ENCODE data around the gene ZNF724.

DNA sequence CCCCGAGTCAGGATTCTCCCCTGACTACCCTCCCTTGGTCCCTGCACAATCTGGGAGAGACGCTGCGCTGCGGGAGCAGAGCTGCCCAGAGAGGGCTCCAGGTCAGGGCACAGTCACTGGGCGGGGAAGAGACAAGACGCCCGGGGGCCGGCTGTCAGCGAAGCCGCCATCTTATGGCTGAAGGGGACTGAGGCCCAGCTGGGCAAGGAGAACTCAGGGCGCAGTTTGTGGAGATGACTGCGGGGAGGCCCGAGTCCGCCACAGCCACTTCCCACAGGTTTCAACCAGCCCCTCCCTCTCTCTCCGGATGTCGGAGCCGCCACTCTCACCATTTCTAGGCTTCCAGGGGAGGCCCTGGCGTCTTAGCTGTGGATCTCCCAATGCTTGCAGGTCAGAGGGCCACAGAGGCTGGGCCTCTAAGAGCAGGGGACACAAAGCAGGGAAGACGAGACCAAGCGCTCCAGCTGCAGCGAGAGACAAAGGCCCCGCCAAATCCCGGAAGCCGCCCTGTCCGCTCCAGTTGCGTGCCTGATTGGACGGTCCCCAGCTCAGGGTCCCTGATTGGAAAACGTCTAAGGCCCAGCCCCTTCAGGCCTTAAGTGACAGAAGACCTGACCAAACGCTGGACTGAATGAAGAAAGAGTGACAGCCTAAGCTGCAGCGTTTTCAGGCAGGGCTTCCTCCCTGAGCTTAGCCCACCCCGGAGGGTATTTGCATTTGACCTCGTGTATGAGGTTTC is at the start of gene ZNF724:
- TF ChIP-seq CTCF (IDR thresholded peaks at IDR 0.05; ENCODE audit: low read depth, low read length), result no peak
- no peak for TF ChIP-seq EZH2phosphoT487 (IDR thresholded peaks at IDR 0.05; ENCODE audit: low read depth)

Measured in OCI-LY3 (cell line).